Activated CD8-positive, alpha-beta memory T cell treated with anti-CD3 and anti-CD28 coated beads, Interleukin-2, amount 50 U/mL, for 1 hour (primary cell): ENCODE results near the gene SLC35A5.
A peak's percentile ranks its signal among the peaks of the same experiment; 100 is the strongest.
"Not testable (repeated sequence)": the region's sequence is repeated elsewhere in the genome, so short reads cannot be mapped to it uniquely, and the experiment has no call there.

Experiments
- DNase-seq: peaks from one replicate; pipeline ENCODE4 v3.0.0-alpha.2; 2020; ENCODE audit errors: extremely low read depth

SLC35A5 gene, protein sequence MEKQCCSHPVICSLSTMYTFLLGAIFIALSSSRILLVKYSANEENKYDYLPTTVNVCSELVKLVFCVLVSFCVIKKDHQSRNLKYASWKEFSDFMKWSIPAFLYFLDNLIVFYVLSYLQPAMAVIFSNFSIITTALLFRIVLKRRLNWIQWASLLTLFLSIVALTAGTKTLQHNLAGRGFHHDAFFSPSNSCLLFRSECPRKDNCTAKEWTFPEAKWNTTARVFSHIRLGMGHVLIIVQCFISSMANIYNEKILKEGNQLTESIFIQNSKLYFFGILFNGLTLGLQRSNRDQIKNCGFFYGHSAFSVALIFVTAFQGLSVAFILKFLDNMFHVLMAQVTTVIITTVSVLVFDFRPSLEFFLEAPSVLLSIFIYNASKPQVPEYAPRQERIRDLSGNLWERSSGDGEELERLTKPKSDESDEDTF

DNA sequence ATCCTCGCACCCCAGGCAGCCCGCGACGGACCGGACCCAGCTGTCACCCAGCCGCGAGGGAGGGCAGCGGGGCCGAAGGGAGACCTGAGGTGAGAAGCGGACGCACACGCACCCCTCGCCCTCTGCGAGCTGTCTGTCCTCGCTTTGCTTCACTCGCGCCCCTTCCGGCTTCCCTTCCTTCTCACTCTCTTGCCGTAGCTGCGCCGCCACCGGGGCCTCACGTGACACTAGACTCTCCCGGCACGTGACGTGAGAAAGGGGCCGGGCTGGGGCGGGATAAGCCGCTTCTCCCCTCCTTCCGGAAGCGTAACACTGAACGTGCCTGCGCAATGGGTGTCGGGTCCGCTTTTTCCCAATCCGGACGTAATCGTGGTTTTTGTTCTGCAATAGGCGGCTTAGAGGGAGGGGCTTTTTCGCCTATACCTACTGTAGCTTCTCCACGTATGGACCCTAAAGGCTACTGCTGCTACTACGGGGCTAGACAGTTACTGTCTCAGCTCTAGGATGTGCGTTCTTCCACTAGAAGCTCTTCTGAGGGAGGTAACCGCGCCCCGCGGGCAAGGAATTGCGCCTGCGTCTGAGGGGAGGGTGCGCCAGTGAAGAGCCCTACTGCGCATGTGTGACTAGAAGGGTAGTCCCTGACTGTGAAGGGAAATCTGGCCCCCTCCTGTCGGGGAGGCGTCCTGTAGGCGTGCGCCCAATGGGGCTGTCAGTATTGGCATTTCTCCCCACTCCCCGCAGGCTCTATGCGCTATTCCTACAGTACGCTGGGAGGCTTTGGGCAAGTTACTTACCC, at the start of gene SLC35A5, which contains the start of gene ATG3:
SLC35A5 (plus strand) TSS at position 312 of the 796 bp plus-strand sequence. CDS start 1,359 bp downstream, outside the sequence.
ATG3 (minus strand) TSS at position 229 of the 796 bp plus-strand sequence. CDS start 434 bp downstream, outside the sequence.
- peak; percentile 96 for DNase-seq

DNA sequence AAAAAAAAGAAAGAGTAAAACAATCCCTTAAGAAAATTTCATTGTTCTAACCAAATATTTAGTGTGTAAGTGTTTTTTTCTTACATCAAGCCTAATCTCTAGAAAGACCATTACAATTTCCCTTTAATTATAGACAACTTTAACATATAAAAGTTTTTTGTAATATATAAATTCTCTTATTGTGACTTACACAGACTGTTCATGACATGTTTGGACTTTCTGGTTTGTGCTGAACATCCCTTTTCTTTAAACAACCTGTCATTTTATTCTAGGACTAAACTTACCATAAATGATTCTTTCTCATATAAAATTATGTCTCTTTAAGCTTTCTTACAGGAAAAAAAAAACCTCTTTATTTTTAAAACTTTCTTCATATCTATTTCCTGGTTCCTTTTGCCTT, 49.5 kb upstream of the SLC35A5 start:
- no peak for DNase-seq

DNA sequence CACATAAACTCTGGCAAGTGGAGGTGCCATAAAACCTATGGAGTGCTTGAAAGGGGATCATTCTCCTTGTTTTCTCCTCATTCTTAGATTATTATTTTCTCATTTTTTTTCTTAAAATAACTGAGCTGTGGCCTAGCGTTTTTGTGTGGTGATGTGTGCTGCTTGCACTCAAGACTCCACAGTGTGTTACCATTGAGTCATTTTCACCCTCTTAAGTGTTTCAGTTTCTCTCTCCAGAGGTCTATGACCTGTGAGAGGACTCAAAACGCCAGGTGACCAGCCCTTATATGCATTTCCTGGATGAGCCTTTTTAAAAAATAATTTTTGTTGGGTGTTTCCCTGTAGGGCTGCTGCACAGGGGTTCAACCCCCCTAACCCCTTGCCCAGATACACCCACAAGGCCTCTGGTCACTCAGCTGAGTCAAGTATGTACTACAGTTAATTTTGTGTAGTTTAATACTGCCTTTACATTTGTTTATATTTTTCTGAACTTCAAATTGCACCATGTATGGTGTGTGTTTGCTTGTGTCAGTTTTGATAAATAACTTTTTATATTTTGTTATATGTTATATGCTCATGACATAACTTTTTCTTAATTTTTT, 47.2 kb upstream of the SLC35A5 start:
- no peak for DNase-seq

DNA sequence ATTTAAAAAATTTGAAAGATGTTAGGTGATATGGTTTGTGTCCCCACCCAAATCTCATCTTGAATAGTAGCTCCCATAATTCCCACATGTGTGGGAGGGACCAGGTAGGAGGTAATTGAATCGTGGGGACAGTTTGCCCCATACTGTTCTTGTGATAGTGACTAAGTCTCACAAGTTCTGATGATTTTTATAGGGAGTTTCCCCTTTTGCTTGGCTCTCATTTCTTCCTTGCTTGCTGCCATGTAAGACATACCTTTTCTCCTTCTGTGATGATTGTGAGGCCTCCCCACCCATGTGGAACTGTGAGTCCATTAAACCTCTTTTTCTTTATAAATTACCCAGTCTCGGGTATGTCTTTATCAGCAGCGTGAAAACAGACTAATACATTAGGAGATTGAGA, 42.9 kb upstream of the SLC35A5 start:
- DNase-seq, result not testable (repeated sequence)

DNA sequence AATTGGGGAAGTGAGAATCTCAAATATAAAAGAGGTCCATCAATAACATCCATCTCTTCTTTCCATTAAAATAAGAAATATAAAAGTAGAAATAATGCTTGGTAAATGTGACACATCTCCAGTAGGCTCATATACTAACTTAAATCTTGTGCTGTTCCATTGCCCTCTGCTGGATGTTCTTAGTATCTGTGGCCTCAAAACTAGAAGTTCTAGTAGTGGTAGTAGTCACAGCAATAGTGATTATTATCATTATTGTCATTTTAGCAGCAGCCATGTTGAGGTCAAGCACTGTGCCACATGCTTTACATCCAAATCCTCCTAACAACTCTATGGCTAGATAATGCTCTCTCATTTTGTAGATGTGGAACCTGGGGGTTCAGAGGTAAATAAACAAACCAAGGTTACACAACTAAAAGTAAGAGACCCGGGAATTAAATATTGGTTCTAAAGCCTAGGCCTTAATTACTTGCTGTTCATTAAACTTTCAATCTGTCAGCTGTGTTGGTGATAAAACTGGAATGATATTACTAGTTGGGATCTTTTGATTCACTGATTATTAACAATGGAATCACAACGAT, 42.3 kb upstream of the SLC35A5 start:
- DNase-seq, result no peak

DNA sequence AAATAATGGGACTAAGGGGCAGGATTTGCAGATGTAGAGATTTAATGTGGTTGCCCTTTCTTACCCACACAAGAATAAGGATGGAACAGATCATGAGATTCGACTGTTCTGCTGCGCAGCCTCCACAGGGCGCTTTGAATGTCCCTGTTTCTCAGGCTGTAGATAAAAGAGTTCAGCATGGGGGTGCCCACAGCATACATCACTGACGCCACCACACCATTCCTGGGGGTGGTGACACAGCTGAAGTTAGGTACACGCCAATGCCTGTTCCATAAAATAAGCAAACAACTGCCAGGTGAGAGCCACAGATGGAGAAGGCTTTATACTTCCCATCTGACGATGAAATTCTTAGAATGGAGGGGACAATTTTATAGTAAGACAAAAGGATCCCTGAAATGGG, 37.7 kb upstream of the SLC35A5 start:
- DNase-seq, result not testable (repeated sequence)

DNA sequence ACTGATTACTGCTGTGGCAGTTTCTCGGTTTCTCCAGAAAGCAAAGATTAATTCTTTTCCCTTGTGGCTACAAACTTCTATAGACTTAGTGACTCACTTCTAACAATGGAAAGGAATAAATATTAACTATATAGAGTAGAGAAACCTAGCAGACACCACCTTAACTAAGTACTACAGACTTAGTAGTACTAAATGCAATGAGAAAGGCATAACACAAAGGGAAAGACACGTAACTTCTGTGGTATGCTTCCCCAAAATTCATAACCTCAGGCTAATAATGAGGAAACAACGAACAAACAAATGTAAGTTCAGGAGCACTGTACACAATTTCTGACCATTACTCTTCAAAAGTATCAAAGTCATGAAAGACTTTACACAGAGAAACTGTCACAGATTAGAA, 31.3 kb upstream of the SLC35A5 start:
- DNase-seq, result no peak

DNA sequence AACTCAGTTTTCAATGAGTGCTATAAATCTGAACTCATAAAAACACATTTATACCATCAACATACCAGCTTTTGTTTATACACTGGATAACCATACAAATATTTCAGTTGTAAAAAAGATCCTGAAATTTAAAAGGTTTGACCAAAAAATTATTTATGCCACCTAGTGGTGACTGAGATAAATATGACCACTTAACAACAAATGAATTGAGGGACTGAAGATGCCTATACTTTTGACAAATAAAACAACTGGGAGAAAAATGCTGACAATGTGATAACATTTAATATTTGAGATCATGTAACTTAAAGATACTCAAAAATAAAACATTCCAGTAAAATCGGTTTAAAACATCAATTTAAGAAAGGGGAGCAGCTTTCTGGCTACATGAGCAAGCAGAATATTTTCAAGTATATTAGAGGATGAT, 30.5 kb upstream of the SLC35A5 start:
- no peak for DNase-seq

DNA sequence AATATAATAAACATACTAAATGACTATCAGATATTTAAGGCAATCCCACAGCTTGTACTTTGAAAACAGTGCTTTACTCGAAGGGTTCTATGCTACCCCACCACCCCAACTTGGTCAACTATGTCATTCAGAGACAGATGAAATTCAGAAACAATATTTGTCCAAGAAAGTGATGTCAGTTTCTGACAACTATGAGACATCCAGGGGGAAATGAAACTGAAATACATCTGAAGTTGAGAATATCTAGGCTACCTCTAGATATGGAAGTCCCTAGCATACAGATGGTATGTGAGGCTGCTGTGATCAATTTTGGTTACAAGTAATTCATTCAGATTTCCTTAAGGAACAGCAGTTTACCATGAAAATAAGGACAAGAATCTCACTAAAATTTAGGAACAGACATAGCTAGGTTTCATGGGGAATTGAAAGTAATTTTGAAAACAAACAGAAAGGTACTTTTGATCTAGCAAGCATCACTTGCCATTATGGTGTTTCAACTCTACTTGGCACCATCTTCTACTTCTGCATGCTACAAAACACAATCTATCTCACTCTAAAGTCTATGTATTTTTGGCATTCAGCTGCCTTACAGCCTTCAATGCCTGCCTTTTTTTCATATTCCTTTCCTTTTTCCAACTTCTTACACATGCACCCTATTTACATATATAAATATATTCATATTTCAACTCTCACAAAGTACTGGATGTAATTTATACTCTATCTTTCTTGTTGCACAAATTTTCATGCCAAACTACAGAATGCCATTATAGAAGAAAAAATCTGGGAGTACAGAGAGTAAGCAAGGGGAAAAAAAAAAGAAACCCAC, 21.8 kb upstream of the SLC35A5 start:
- no peak for DNase-seq

DNA sequence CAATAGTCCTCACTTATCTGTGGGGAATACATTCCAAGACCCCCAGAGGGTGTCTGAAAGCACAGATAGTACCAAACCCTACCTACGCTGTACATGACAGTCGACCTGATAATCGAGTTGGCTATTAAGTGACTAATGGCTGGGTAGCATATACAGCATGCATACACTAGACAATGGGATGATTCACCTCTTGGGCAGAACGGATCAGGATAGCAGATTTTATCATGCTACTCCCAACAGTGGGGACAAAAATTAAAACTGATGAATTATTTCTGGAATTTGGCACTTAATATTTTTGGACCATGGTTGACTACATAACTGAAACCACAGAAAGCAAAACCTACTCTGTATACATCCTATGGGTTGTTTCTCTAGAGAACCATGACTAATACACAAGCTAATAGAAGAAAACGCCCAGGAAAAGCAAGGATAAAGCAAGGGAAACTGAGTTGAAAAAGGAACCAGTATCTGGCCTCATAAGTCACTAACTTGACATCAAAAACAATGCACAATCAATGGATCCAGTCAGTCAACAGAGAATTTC, 15.6 kb upstream of the SLC35A5 start:
- DNase-seq, result no peak

DNA sequence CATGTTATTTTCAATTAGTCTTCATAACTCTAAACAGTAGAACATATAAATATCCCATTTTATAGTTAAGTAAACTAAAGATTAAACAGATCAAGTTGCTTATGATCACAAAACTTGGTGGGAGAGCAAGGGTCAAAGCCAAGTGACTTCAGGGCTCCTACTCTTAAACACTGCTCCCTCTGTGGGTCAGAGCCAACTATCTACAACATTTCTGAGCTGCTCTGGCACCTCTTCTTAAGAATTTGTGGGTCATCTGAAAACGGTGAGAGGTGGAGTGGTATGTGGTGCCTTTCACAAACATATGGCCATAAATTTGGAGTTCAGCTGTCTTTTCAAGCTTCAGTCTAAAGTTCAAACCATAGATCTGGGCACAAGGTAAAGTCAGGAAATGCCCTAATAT, 11.0 kb upstream of the SLC35A5 start:
- DNase-seq, result no peak

DNA sequence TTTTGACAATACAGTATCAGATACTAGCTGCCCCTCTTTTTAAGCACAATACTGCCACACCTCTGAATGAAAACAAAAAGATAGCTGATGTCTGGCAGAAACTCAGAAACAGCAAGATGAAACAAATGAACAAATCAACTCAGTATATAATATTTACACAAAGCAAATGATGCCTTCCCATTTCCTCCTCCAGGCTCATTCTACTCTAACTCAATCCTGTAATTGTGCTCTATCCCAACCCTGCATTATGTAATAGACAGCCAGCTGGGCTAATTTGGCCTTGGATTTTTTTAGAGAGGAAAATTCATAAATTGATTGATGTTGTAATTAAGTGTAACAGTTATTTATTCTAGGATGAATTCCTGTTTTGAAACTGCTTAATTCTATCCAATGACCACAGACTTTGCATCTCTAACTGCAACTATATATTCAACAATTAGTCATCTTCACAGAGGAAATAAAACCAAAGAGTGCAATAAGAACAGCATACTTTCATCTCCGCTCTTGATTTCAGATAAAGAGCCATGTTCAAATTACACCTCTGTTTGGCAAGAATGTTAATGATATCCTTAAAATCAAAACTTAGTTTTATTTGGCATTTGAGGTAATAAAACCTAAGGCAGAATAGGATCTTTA, 6.2 kb upstream of the SLC35A5 start:
- DNase-seq, result no peak

DNA sequence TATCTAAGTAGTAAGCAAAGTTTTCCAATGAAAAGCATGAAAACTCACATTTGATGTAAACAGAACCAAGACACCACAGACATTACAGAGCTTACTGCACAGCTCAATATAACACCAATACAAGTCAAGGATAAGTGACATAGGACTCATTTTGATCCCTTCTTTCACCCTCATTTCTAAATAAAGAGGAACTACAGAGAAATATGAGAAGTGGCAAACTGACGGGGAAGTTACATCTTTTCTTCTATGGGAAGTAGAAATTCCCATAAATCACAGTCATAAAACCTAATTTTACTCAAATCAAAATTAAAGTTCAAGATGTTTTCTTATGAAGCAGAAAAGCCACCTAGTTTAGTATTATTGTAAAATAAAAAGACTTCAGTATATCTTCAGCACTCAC, 3.9 kb upstream of the SLC35A5 start:
- no peak for DNase-seq

DNA sequence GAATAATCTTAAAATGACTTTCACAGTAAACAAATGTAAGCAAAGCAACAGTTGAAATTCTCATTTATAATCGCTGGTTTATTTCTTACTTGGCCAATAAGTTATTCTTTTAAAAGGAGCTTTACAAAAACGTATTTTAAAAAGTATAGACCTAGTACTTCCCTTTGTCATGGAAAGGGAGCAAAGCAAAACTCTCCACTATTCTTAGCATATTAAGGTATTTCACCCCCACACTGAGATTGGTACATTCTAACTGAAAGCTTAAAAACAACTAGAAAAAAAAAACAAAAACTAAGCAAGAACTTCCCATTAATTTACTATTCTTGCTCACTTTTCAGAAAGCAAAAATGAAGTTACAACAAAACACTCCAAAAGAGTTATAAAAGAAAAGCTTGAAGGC, 1.5 kb upstream of the SLC35A5 start:
- no peak for DNase-seq

DNA sequence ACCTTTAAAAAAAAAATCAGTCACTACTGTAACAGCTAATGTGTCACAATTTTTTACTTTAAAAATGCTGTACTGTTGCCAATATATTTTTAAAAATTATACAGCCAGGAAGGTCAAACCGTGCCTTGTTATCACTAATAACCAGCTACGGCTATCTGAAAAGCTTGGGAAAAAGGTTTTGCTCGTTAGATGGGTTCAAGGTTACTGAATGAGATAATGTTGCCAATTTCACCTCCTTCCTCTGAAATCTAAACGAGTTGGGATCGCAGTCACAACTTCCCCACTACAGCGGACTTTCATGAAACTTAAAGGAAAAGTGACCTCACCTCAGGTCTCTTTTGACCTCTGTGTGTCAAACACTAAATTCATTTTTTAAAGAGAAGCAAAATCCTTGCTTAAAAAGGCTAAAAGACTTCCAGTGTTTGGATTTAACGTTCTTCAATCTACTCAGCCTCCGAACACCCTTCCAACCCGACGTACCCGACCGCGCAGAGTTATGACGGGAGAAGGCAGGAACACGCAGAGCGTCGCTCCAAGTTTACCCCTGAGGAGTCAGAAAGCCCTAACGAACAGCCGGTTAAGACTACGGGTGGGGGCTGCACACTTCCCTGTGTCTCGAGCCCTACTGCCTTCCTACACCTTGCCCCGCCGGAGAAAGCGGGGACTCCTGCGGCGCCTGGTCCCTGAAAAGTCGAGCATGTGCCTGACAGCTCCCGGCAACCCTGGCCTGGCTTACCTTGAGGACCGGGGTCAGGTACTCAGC, 943 bp upstream of the SLC35A5 start:
- peak; percentile 32 for DNase-seq

DNA sequence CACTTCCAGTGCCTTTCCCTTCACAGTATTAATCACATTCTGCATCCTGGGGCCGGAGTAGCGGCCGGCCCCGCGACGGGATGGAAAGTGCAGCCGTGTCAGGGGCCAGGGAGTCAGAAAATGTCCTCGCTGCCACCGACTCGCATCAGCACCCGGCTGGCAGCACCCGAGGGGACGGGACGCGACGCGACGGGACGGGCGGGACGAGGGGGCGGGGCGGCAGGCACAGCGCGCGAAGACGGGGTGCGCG, 436 bp upstream of the SLC35A5 start:
- peak; percentile 37 for DNase-seq

DNA sequence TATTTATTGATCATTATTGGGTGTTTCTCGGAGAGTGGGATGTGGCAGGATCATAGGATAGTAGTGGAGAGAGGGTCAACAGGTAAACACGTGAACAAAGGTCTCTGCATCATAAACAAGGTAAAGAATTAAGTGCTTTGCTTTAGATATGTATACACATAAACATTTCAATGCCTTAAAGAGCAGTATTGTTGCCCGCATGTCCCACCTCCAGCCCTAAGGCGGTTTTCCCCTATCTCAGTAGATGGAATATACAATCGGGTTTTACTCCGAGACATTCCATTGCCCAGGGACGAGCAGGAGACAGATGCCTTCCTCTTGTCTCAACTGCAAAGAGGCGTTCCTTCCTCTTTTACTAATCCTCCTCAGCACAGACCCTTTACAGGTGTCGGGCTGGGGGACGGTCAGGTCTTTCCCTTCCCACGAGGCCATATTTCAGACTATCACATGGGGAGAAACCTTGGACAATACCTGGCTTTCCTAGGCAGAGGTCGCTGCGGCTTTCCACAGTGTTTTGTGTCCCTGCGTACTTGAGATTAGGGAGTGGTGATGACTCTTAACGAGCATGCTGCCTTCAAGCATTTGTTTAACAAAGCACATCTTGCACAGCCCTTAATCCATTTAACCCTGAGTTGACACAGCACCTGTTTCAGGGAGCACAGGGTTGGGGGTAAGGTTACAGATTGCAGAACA, 2.5 kb downstream of the SLC35A5 start:
- not testable (repeated sequence) for DNase-seq

DNA sequence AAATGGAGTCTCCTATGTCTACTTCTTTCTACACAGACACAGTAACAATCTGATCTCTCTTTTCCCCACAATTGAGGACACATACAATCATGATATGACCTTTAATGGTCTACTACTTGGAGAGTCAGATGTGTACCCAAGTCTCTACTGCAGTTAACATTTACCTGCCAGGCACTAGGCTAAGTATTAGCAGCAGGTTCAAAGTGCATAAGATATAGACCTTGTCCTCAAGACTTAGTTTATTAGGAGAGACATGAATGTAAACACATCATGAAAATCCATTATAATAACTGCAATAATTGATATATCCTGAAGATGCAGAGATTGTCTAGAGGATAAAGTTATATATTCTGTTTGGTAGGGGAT, 3.1 kb downstream of the SLC35A5 start:
- DNase-seq, result no peak

DNA sequence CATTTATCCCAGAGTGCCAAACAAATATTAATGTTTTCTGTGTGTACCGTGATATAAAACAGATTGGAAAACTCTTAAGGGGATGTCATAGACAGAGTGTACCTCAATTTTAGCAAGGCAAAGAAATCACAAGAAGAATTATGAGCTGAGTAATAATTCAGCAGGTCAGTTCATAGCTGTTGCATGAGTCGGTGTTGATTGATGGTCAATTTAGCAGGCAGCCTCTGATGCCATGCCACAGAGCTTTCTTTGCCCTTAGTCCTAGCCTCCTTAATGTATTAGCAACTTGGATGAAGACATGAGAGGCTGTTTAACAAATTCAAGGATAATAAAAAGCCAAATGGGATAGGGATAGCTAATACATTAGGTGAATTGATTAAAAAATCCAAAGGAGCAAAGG, 6.8 kb downstream of the SLC35A5 start:
- no peak for DNase-seq
